HepG2 (cell line): ENCODE measurements around the gene SLC38A3. TPM values are rescaled to one million over a fixed set of nuclear protein-coding genes. Genes with fewer than 3 reads are reported as not detected.

Experiments
- ATAC-seq: fragments of 200-7000 bp; cut with Tn5 transposase; 3 replicates; pipeline ENCODE4 v1.9.1; 2020; ENCODE audit warnings: mild to moderate bottlenecking, moderate library complexity
- BruUV-seq: library from RNA; stranded (reverse); fragments of 400-500 nt; replicated peaks from 2 replicates; lab custom pipeline; 2021; lab: Mats Ljungman, UMichigan
- CTCF ChIA-PET: fragments of 300-600 bp; formaldehyde crosslinking; extraction: SDS; loops from one replicate; lab custom pipeline; 2021; ENCODE audit warnings: low total read pairs, inconsistent platforms, low intra/inter-chr PET ratio; lab: Yijun Ruan, JAX
- POLR2A ChIA-PET: fragments of 350-600 bp; sonication (Branson Sonifier 250); formaldehyde crosslinking; loops from one replicate; lab custom pipeline; 2020; ENCODE audit warnings: antibody characterized with exemption, inconsistent platforms; lab: Yijun Ruan, JAX
- DNase-seq: peaks from one replicate; pipeline ENCODE4 v3.0.0-alpha.2; 2015; ENCODE audit warnings: low spot score
- FAIRE-seq: peaks from 3 replicates; lab custom pipeline; 2011; peaks lifted over from hg19 to GRCh38; lab: Jason Lieb, UNC
- H2AFZ ChIP-seq: one replicate; pipeline ENCODE4 v1.6.1; 2011; ENCODE audit warnings: low read length, inconsistent platforms
- H3K27ac ChIP-seq: fragments of 300-600 bp; 3 replicates; pipeline ENCODE4 v1.8.0; 2011; ENCODE audit warnings: mixed run types, mild to moderate bottlenecking, mixed read lengths, low read length, inconsistent platforms; ENCODE audit not compliant: insufficient read depth; ENCODE audit errors: extremely low read length
- H3K27me3 ChIP-seq, 2 experiments: fragments of 200-600 bp in 1 of 2; 2 replicates in 1 of 2; 3 replicates in 1 of 2; pipeline versions ENCODE4 v1.6.0 to v1.8.0; 2011; ENCODE audit warnings: low read length in 2 of 2, mild to moderate bottlenecking in 2 of 2, moderate library complexity in 2 of 2, inconsistent platforms in 1 of 2; ENCODE audit not compliant: insufficient read depth in 2 of 2, control insufficient read depth in 1 of 2
- H3K36me3 ChIP-seq, 2 experiments: fragments of 200-600 bp in 1 of 2; replicated peaks in 1 of 2; 2 replicates in 1 of 2; 3 replicates in 1 of 2; pipeline versions ENCODE4 v1.5.1 to v1.8.0; 2011; ENCODE audit warnings: low read length in 2 of 2, inconsistent platforms in 1 of 2; ENCODE audit not compliant: insufficient read depth in 2 of 2, control insufficient read depth in 1 of 2
- H3K4me1 ChIP-seq: 2 replicates; pipeline ENCODE4 v1.5.1; 2012; ENCODE audit warnings: low read length, inconsistent platforms; ENCODE audit not compliant: insufficient read depth
- H3K4me2 ChIP-seq: 2 replicates; pipeline ENCODE4 v1.6.0; 2011; ENCODE audit warnings: low read depth, low read length, inconsistent platforms
- H3K4me3 ChIP-seq, 3 experiments: fragments of 200-600 bp in 1 of 3; sonication (generic), shearing (Covaris generic) in 1 of 3; replicated peaks in 1 of 3; 2 replicates each; pipeline ENCODE4 v1.5.1; 2011 to 2016; ENCODE audit warnings: low read length in 3 of 3, inconsistent platforms in 2 of 3, low read depth in 2 of 3, mild to moderate bottlenecking in 2 of 3, control low read depth in 1 of 3, mixed read lengths in 1 of 3; ENCODE audit not compliant: insufficient read depth in 1 of 3
- H3K79me2 ChIP-seq: one replicate; pipeline ENCODE4 v1.6.1; 2011; ENCODE audit warnings: low read length, inconsistent platforms; ENCODE audit not compliant: insufficient read depth
- H3K9ac ChIP-seq: 2 replicates; pipeline ENCODE4 v1.6.0; 2011; ENCODE audit warnings: mild to moderate bottlenecking, low read depth, low read length, inconsistent platforms; ENCODE audit not compliant: insufficient read depth
- H3K9me3 ChIP-seq: 2 replicates; pipeline ENCODE4 v1.5.1; 2012; ENCODE audit warnings: mild to moderate bottlenecking, low read length
- H4K20me1 ChIP-seq: 2 replicates; pipeline ENCODE4 v1.6.0; 2011; ENCODE audit warnings: inconsistent platforms, mild to moderate bottlenecking, low read length, moderate library complexity; ENCODE audit not compliant: insufficient read depth
- PATZ1 ChIP-seq: sonication (generic); formaldehyde crosslinking; IDR thresholded peaks from 2 replicates; pipeline ENCODE4 v1.4.0; 2020; ENCODE audit warnings: missing genetic modification reagents
- SP1 ChIP-seq, 2 experiments: fragments of 450-650 bp in 1 of 2; sonication (generic) in 1 of 2; formaldehyde crosslinking in 1 of 2; IDR thresholded peaks; 2 replicates each; pipeline versions ENCODE4 v1.4.0 to v1.6.1; 2016 to 2020; ENCODE audit warnings: missing genetic modification reagents in 1 of 2
- SRSF1 ChIP-seq: fragments of 200-400 bp; formaldehyde crosslinking; optimal IDR thresholded peaks from 2 replicates; pipeline ENCODE3; 2017; ENCODE audit warnings: mild to moderate bottlenecking, low read depth, low read length, moderate library complexity
- ZBTB7B ChIP-seq: sonication (generic); formaldehyde crosslinking; IDR thresholded peaks from 2 replicates; pipeline ENCODE4 v1.4.0; 2020; ENCODE audit warnings: missing genetic modification reagents
- ZNF557 ChIP-seq: sonication (generic); formaldehyde crosslinking; IDR thresholded peaks from 2 replicates; pipeline ENCODE4 v1.4.0; 2020; ENCODE audit warnings: missing genetic modification reagents
- ZNF740 ChIP-seq: sonication (generic); formaldehyde crosslinking; IDR thresholded peaks from 2 replicates; pipeline ENCODE4 v1.4.0; 2020; ENCODE audit warnings: missing genetic modification reagents
- ZNF761 ChIP-seq: sonication (generic); formaldehyde crosslinking; conservative IDR thresholded peaks from 2 replicates; pipeline ENCODE4 v1.4.0; 2020; ENCODE audit warnings: mild to moderate bottlenecking, missing genetic modification reagents
- WGBS: methylation state at CpG from one replicate; pipeline ENCODE4 v1.1.6; 2017; ENCODE audit warnings: low lambda C conversion rate; 5-methylcytosine and 5-hydroxymethylcytosine counted together
- in situ Hi-C: cut with HindIII; loops from 2 replicates; pipeline ENCODE4 v1.10.0; 2017; ENCODE audit warnings: low pct_unique_long_range_greater_than_20kb; ENCODE audit not compliant: extremely low pct_ligation_motif_present
- intact Hi-C: fragments of 100-400 bp; cut with micrococcal nuclease; formaldehyde crosslinking; loops from one replicate; pipeline ENCODE4 v1.10.0; 2022; ENCODE audit not compliant: unreplicated experiment
- polyA plus RNA-seq, 8 experiments: library from polyadenylated mRNA; depleted of rRNA in 3 of 8; stranded (reverse) in 7 of 8; unstranded in 1 of 8; fragments of >200 nt; fragmentation: Illumina TruSeq in 4 of 8; extraction: Trizol in 4 of 8; gene quantifications; 2 replicates each; pipeline versions ENCODE4 v1.2.1 to v1.2.3, GENCODE V29; 2011 to 2016; ENCODE audit warnings: low read depth in 4 of 8, missing spikeins in 1 of 8, mixed read lengths in 1 of 8; ENCODE audit not compliant: insufficient read depth in 1 of 8
- total RNA-seq, 5 experiments: library from RNA; depleted of rRNA; stranded (reverse); fragments of >200 nt; fragmentation: Illumina TruSeq; extraction: Trizol; gene quantifications; 2 replicates each; pipeline ENCODE4 v1.2.3, GENCODE V29; 2016; ENCODE audit warnings: low read depth in 1 of 5

The SLC38A3 gene
- total and polyA plus RNA-seq, 2 of the 13 experiments (the other 11 are each of a cell fraction or from before 2014, with no cell fraction given): 29.8 to 164 TPM

- no peak for TF ChIP-seq SP1 (IDR thresholded peaks at IDR 0.05)
- no peak for TF ChIP-seq SP1 (CRISPR knock-in tag; IDR thresholded peaks at IDR 0.05)
- TF ChIP-seq SRSF1: peak; percentile 4
- TF ChIP-seq ZNF557 (CRISPR knock-in tag): no peak
These were observed 60.5 kb downstream of the SLC38A3 start (continued) for GRCh38 chr3:50265571-50265970.

- TF ChIP-seq ZBTB7B (CRISPR knock-in tag): peak; percentile 12; the same call in 1 of the 2 replicates
- TF ChIP-seq PATZ1 (CRISPR knock-in tag): peak; percentile 23; the same call in 1 of the 2 replicates
- TF ChIP-seq ZNF761 (CRISPR knock-in tag): no peak
- 0 out of 2 replicates have a peak, but pooled peaks have one; percentile 48 for TF ChIP-seq ZNF740 (CRISPR knock-in tag)
- in situ Hi-C loops: no loop called here
- peaks cover 29% of the 10 kb centered on the region for H3K79me2 ChIP-seq
- H3K36me3 ChIP-seq: no peaks in the 10 kb centered on the region; a peak in 2 of 5 replicates
- ChIA-PET POLR2A (interaction anchor here (2.2 to 6.8 kb wide), 6 partner anchors 18 to 71 kb away, joined by 6 to 51 read pairs (median 13); partner anchors contain the start of genes HYAL3, IFRD2, NAA80 and SLC38A3), CTCF (no interaction called here)
- FAIRE-seq: no peak
- no peak overlapping the region for H3K4me3 ChIP-seq
- no TSS peak for BruUV-seq
- 85% methylated on average over 4 of the region's 6 CpGs for WGBS
- H4K20me1 ChIP-seq: no peaks in the 10 kb centered on the region
- ATAC-seq: no peak
- H3K9me3 ChIP-seq: no peaks in the 10 kb centered on the region
- H3K27ac ChIP-seq: peak overlapping the region; percentile 96
- intact Hi-C loops: no loop called here
- no peak for DNase-seq
- H2AFZ ChIP-seq: no peak overlapping the region
- H3K9ac ChIP-seq: peak overlapping the region; percentile 94
- H3K27me3 ChIP-seq: no peaks in the 10 kb centered on the region; a peak in 1 of 5 replicates
- H3K4me1 ChIP-seq: peaks cover 88% of the 10 kb centered on the region
- peak overlapping the region; percentile 98 for H3K4me2 ChIP-seq
These were observed 60.9 kb downstream of the SLC38A3 start for GRCh38 chr3:50266017-50266416.
